ENCODE measurements around the gene ZSCAN26. TPM values are rescaled to one million over a fixed set of nuclear protein-coding genes. Genes with fewer than 3 reads are reported as not detected.

ZSCAN26 gene
- total RNA-seq, 6 experiments from 2014 or later = 8.5 to 10.9 (median 9.3) TPM

DNA sequence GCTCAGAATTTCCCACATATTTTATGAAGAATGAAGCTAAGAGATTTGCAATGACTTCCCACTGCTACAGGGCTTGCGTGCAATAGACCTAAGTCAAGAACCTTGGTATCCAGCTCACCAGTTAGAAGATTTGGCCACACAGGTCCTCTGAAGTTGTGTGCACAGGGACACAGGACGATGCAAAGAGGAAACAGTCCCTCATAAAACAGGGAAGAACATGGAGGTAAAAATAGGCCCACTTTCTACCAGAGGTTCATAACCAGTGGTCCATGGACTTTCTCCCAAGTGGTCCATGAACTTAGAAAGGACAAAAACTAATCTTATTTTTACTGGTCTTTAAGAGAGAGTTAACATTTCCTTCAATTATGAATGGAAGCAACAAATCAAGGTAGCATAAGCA lies 16.2 kb upstream of the ZSCAN26 start:
- Mint-ChIP-seq H3K27me3 (ENCODE audit: insufficient read depth) (no peaks in the 10 kb centered on the region), H3K36me3 (ENCODE audit: low read depth) (peaks cover 13% of the 10 kb centered on the region), H3K27ac (peak overlapping the region; percentile 36; the same call in 1 of the 2 replicates), H3K4me3 (peak overlapping the region; percentile 99), H3K4me1 (ENCODE audit: low read depth) (peaks cover 20% of the 10 kb centered on the region), H3K9me3 (no peaks in the 10 kb centered on the region)
- DNase-seq = no peak
- TF ChIP-seq, protein P1, sequence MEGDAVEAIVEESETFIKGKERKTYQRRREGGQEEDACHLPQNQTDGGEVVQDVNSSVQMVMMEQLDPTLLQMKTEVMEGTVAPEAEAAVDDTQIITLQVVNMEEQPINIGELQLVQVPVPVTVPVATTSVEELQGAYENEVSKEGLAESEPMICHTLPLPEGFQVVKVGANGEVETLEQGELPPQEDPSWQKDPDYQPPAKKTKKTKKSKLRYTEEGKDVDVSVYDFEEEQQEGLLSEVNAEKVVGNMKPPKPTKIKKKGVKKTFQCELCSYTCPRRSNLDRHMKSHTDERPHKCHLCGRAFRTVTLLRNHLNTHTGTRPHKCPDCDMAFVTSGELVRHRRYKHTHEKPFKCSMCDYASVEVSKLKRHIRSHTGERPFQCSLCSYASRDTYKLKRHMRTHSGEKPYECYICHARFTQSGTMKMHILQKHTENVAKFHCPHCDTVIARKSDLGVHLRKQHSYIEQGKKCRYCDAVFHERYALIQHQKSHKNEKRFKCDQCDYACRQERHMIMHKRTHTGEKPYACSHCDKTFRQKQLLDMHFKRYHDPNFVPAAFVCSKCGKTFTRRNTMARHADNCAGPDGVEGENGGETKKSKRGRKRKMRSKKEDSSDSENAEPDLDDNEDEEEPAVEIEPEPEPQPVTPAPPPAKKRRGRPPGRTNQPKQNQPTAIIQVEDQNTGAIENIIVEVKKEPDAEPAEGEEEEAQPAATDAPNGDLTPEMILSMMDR (IDR thresholded peaks at IDR 0.05) = no peak

DNA sequence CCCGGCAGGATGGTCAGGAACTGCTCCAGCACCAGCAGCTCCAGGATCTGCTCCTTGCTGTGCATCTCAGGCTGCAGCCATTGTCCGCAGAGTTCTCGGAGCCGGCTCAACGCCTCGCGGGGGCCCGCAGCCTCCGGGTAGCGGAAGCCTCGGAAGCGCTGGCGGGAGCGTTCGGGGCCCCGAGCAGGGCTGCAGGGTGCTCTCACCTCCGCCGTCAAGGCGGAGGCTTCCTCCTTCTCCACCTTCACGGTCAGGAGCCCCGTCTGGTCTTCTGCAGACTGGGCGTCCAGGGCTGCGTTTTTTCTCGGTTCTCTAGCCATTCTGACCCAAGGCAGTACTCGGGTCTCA lies 15.3 kb upstream of the ZSCAN26 start:
- H3K36me3 Mint-ChIP-seq (ENCODE audit: low read depth) = peaks cover 13% of the 10 kb centered on the region; the same call in 1 of the 2 replicates
- DNase-seq = no peak
- H3K9me3 Mint-ChIP-seq = no peaks in the 10 kb centered on the region

DNA sequence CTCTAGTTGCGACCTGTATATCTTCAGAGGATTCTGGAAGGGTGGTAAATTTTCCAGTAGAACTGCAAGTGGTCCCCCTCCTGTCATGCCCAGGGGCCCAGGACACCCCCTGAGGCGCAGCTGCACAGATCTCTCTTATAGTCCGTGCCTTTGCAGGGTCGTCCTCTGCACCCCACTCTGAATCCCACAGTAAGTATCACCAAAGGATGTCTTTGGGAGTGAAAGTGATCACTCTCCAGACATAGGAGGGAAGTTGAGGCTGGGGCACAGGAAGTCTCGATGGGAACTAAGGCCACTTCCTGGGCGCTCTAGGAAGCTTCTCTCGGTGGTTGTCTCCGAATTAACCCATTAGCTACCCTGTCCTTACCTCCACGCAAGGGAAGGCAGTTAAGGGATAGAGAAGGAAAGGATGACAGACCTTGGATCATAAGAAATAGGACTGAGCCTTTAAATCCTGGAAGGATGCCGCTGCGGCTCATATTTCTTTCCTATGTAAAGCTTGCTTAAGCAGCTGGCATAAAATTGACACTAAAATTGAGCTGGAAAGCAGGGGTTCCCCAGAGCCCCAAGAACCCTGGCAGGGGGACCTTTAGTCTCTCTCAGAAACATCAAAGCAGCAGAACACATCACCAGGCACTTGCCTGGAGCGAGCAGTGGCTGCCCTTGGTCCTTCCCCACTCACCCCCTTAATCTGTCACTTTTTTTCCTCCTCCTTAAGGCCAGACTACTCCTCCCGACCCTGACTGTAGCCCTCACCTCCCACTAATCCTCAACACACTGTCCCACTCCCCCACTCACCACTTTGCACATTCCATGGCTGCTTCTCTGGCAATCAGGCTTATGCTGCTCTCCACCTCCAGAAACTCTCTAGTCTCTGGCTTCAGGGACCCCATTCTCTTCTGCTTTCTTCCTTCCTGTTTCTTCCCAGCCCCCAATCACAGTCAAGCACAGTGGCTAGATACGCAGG lies 14.7 kb upstream of the ZSCAN26 start, which contains the start of gene ZKSCAN4:
ZKSCAN4 (minus strand) TSS at position 261 of the 967 bp plus-strand sequence. CDS start 289 bp downstream, outside the sequence.
- Mint-ChIP-seq H3K4me1 (ENCODE audit: low read depth) (peaks cover 20% of the 10 kb centered on the region), H3K4me3 (peak within 1 kb of the TSS; percentile 99), H3K36me3 (ENCODE audit: low read depth) (peaks cover 13% of the 10 kb centered on the region; the same call in 1 of the 2 replicates), H3K27me3 (ENCODE audit: insufficient read depth) (no peaks in the 10 kb centered on the region), H3K9me3 (no peaks in the 10 kb centered on the region), H3K27ac (peak within 1 kb of the TSS; percentile 84)
- TF ChIP-seq, protein P1 (IDR thresholded peaks at IDR 0.05) = no peak
- DNase-seq = peak; percentile 83

More for the DNA sequence above, 15.3 kb upstream of the ZSCAN26 start:
- TF ChIP-seq, protein P1 (IDR thresholded peaks at IDR 0.05) = no peak
- peaks cover 20% of the 10 kb centered on the region for H3K4me1 Mint-ChIP-seq (ENCODE audit: low read depth)
- H3K27ac Mint-ChIP-seq = peak overlapping the region; percentile 84
- H3K27me3 Mint-ChIP-seq (ENCODE audit: insufficient read depth) = no peaks in the 10 kb centered on the region
- peak overlapping the region; percentile 99 for H3K4me3 Mint-ChIP-seq

DNA sequence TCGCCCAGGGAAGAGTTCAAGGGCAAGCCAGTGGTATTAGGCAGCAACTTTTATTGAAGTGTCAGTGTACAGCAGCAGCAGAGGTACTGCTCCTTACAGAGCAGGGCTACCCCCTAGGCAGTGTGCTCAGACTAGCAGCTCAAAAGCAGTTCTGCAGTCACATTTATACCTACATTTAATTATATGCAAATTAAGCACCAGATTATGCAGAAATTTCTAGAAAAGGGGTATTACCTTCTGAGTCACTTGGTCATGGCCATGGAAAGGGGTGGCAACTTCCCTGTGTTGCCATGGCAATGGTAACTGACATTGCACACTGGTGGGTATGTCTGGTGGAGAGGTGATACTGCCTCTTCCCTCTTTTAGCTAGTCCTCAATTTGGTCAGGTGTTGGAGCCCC lies 12.8 kb upstream of the ZSCAN26 start:
- no peak overlapping the region for H3K27ac Mint-ChIP-seq
- H3K4me1 Mint-ChIP-seq (ENCODE audit: low read depth) = peaks cover 25% of the 10 kb centered on the region
- peaks cover 5% of the 10 kb centered on the region; the same call in 1 of the 2 replicates for H3K36me3 Mint-ChIP-seq (ENCODE audit: low read depth)
- TF ChIP-seq, protein P1 (IDR thresholded peaks at IDR 0.05) = no peak
- H3K4me3 Mint-ChIP-seq = no peak overlapping the region
- no peaks in the 10 kb centered on the region for H3K9me3 Mint-ChIP-seq
- no peaks in the 10 kb centered on the region for H3K27me3 Mint-ChIP-seq (ENCODE audit: insufficient read depth)
- no peak for DNase-seq

DNA sequence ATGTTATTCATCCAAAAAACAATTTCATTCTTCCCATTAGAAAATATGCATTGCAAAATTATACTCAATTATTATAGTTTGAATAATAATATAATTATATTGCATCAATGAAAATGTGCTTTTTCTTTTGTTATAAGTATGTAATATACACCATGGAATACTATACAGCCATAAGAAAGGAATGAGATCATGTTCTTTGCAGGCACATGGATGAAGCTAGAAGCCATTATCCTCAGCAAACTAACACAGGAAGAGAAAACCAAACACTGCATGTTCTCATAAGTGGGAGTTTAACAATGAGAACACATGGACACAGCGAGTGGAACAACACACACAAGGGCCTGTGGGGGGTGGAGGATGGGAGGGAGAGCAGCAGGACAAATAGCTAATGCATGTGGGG lies 9.9 kb upstream of the ZSCAN26 start:
- Mint-ChIP-seq H3K27me3 (ENCODE audit: insufficient read depth) (no peaks in the 10 kb centered on the region), H3K4me1 (ENCODE audit: low read depth) (peaks cover 18% of the 10 kb centered on the region), H3K36me3 (ENCODE audit: low read depth) (peaks cover under 1% of the 10 kb centered on the region; the same call in 1 of the 2 replicates), H3K27ac (no peak overlapping the region), H3K9me3 (no peaks in the 10 kb centered on the region), H3K4me3 (no peak overlapping the region)
- TF ChIP-seq, protein P1 (IDR thresholded peaks at IDR 0.05) = no peak
- no peak for DNase-seq
